HCEC 1CT (cell line): Measurements from ENCODE around the gene CFAP65.

Experiments used
- DNase-seq: peaks from one replicate; pipeline ENCODE4 v3.0.0-alpha.2; 2017

The CFAP65 gene, protein sequence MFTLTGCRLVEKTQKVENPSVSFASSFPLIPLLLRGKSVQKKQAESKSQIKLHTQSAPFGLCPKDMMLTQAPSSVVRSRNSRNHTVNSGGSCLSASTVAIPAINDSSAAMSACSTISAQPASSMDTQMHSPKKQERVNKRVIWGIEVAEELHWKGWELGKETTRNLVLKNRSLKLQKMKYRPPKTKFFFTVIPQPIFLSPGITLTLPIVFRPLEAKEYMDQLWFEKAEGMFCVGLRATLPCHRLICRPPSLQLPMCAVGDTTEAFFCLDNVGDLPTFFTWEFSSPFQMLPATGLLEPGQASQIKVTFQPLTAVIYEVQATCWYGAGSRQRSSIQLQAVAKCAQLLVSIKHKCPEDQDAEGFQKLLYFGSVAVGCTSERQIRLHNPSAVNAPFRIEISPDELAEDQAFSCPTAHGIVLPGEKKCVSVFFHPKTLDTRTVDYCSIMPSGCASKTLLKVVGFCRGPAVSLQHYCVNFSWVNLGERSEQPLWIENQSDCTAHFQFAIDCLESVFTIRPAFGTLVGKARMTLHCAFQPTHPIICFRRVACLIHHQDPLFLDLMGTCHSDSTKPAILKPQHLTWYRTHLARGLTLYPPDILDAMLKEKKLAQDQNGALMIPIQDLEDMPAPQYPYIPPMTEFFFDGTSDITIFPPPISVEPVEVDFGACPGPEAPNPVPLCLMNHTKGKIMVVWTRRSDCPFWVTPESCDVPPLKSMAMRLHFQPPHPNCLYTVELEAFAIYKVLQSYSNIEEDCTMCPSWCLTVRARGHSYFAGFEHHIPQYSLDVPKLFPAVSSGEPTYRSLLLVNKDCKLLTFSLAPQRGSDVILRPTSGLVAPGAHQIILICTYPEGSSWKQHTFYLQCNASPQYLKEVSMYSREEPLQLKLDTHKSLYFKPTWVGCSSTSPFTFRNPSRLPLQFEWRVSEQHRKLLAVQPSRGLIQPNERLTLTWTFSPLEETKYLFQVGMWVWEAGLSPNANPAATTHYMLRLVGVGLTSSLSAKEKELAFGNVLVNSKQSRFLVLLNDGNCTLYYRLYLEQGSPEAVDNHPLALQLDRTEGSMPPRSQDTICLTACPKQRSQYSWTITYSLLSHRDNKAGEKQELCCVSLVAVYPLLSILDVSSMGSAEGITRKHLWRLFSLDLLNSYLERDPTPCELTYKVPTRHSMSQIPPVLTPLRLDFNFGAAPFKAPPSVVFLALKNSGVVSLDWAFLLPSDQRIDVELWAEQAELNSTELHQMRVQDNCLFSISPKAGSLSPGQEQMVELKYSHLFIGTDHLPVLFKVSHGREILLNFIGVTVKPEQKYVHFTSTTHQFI (N-terminal part only)

DNA sequence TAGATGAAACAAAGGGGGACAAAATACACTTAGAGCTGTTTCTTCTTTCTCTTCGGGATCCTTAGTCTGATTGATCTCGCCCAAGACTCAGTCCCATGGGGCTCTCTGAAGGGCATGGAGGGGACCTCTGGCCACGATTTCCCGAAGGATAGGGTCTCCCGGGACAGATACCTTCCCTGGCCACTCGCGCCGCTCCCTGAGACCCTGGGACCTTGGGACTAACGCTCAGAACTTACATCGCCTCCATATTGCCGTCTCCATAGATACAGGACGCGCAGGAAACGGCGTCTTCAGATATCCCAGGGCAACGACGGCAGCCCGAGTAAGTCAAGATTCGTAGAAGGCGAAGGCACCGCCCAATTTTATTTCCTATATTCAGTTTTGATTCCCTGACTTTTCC is at the start of gene CFAP65:
Gene CFAP65, minus strand, starts transcription at position 265 of the 400 bp plus-strand sequence. CDS start 2,468 bp downstream, outside the sequence.
- DNase-seq = peak; percentile 48

DNA sequence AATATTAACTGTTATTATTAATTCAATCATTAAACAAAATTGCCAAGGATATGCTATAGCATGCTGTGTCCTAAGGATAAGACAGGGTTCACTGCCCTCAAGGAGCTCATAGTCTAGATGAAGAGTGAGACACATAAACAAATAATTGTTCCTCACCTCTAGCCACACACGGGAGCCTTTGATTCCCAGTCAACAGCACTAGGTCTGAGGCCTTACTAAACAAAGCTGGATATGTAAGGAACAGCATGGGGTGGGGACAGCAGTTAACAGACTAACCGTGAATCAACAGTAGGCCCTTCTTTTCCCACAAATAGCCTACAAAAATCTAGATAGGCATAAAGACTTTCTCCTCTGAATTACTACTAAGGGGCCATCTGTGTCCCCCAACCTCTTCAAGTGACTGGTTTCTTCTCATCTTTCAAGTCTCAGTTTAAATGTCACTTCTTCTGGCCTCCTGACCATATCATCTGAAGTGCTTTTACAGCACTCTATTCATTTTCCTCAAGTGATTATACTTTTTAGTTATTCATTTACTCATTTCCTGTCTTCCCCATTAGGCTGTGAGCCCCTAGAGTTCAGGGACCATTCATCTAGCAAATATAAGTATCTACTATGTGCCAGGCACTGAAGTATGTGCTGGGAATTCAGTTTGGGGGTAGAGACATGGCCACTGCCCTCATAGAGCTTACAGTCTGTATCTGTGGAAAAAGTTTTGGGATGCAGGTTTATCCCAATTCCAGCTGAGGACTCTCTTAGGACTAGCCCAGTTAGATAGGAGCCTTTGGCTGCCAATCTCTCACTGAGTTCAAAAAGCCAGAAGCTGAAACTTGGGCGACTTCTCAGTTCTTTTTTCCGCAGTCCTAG is 49.4 kb upstream of the CFAP65 start:
- no peak for DNase-seq

DNA sequence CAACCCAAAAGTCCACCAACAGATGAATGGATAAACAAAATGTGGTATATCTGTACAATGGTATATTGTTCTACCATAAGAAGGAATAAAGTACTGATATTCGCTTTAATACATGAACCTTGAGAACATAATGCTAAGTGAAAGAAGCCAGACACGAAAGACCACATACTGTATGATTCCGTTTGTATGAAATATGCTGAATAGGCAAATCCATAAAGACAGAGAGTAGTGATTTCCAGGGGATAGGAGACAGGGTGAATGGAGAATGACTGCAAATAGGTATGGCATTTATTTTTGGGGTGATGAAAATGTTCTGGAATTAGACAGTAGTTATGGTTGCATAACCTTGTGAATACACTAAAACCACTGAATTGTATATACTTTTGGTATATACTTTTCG is 48.0 kb upstream of the CFAP65 start:
- no peak for DNase-seq

DNA sequence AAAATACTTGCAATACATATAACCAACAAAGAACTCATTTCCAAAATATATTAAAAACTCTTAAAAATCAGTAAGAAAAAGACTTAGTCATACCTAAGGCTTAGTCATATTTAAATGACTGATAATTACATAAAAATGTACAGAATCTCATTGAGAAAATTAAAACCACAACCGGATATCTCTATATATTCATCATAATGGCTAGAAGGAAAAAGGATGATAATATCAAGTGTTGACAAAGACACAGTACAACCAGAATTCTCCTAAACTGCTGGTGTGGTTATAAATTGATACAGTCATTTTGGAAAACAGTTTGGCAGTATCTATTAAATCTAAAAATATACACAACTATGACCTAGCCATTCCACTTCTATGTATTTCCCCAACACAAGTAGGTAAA is 46.5 kb upstream of the CFAP65 start:
- peak; percentile 41 for DNase-seq

DNA sequence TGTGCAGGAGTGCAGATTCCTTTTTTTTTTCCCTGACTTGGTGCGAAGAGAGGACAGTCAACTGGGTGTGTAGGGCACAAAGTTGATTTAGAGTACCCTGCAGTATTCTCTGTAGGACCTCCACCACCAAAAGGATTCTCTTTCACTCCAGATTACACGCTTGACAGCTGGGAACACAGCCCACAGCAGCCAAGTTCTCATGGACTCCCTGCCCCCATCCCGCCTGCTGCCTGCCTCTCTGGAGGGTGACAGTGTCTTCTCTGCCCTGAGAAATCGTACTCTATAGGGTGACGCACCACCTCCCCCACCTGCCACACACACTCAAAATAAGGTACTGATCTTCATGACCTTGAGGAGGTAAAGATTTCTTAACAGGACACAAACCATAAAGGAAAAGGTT is 46.0 kb upstream of the CFAP65 start:
- no peak for DNase-seq

DNA sequence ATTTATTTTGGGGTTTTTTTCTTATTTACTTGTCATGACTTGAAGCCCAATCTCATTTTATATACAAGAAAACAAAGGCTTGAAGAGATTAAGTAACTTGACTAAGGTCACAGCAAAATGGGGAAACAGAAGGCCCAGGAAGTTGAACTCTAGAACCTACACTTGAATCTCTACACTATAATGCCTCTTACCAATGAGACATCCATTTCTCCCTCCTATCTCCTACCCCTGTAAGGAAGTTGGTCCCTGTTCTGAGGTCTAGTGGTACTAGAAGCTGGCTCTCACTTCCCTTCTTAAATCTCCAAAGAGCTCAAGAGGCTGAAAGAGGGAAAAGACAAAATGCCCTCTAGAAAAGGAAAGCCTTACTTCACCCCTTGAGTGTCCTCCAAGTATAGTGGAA is 44.9 kb upstream of the CFAP65 start:
- no peak for DNase-seq

DNA sequence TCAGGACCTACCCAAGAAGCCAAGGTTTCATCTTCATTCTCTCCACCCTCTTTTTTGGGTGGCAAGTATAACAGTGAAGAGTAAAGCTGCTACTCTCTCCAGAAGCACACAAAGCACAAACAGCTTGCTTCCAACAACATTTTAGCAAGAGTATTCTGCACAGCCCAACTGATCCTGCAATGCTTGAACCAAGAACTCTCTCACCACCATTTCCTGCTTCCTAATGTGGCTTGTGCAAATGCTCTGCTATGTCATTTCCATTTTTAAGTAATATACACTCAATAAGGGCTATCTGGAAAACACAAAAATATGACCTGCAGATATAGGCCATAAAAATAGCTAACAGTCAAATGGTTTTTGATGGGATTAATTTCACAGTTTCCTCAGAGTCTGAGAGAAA is 43.5 kb upstream of the CFAP65 start:
- DNase-seq = no peak

DNA sequence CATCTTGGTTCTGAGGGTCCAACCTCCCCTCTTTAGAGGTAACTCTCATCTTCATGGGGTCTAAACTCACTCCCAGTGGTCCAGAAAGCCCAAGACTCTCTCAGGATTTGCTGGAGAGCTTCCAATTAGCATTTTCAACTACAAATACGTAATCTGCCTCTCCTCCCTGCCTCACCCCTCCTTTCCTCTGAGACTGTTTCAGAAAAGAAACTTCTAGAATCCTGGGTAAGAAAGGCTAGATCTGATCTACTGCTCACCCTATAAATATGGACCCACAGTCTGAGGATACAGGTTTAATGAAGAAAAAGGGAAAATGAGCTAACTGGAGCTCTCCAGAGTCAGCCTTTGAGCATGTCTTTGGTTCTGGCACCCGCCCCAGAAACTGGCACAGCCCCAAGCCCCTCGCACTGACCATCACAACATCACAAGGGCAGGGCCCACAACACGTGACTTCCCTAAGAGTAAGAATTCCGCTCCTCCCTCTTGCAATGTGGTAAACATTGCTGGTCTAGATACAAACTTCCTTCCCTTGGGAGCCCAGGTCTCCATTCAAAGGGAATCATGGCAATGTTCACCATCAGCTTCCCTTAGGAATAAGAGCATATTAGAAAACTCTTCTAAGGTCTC is 41.1 kb upstream of the CFAP65 start:
- no peak for DNase-seq

DNA sequence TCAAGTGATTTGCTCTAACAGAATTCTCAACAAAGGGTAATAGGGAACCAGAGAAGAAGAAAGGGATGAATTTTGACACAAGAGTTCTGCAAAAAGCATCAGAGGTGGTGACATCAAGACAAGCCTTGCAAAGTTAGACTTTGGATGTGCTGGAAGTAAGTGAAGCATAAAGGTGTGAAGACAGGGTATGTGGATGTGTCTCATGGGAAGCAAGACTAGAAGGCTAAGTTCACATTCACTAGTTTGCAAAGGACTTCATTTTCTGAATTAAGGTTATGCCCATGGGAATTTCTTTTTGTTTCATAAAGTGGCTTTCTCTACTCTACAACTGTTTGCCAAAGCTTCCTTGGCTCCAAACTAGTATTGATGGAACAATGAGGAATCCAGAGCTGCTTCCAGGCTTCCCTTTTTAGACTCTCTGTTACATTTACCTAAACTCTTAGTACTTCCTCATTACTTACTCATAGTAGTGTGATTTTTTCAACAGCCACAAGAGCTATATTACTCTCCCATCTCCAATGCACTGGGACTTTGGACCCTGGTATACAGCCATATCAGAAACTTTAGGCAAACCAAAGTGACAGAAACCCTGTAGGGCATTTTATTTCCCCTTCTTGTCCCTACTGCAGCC is 40.5 kb upstream of the CFAP65 start:
- DNase-seq = no peak

DNA sequence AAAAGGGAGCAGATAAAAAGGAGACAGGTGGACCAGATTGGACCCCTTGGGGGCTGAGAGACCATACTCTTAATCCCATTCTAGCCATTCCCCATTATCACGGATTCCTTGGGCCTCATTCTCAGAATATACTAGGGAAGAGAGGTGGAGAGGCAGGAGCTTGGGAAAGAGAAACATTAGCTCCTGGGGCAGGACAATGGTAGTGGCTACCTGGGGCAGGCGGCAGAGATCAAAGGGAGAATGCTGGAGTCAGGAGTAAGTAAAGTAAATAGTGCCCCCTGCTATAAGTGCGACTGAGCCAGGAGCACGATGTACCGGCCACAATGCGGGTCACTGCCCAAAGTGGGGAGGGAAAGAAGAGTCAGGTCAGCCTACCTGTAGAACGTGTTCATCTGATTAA is 39.8 kb upstream of the CFAP65 start:
- no peak for DNase-seq

DNA sequence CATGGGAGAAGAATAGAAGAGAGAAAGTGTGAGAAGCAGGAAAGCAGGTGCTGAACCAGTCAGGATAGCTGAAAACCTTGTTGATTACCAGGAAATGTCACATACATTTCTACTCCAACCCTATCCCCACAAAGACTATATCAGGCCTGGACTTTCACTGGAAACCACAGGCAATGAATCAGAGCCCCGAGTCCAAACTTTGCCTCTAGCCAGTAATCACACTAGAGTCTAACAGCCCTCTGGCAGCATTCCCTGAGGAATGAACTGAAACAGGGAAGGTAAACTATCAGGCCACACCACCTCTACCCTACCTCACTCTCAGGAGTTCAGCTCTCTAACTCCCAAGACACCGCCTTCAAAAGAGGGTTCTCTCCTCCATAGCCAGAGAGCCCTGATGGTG is 38.1 kb upstream of the CFAP65 start:
- peak; percentile 49 for DNase-seq

DNA sequence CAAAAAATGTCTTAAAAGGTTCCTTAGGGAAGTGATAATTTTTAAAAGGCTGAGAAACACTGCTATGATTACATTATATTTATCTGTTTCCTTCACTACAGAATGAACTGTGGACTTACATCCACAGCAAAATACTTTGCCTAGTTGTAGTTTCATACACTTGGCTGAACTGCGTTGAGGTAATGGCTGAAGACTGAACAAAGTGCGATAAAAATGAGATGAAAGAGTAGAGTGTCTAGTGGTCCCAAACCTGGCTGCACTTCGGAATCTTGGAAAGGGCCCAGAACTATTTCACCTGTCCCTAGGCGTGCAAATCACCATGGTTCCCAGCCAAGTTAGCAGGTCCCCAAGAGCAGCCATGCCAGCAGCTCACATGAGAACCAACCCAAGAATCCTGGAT is 37.6 kb upstream of the CFAP65 start:
- no peak for DNase-seq

DNA sequence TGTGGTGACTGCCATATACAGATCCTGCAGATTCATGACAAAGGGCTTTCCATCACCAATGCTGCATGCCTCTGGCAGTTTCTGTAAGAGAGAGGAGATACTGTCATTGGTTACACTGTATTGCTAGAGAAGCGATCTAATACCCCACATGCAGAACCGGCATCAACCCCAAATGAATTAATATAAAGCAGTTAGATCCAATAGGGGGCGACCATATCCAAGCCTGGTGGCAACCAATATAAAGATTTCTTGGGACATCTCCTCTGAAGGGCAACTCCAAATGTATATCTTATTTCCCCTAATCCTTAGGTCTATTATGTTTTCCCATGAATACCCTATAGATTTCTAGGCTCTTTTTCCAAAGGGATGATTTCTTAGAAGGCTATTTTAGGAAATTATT is 36.8 kb upstream of the CFAP65 start:
- DNase-seq = no peak

DNA sequence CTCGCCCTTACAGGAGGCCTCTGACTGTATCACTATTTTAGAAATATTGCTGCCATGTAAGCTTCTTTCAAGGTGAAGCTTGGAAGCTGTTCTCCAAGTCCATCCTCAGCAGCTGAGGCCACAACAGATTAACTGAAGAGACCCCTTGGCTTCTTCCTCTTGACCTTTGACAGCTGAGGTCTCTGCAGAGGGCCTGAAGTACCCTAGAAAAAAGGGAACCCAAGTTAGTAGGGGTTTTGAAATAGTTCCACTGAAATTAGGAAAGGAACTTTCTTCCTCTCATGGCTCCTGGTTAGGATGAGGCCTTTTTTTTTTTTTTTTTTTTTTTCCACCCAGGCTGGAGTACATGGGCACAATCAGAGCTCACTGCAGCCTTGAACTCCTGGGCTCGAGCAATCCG is 34.9 kb upstream of the CFAP65 start:
- DNase-seq = no peak

DNA sequence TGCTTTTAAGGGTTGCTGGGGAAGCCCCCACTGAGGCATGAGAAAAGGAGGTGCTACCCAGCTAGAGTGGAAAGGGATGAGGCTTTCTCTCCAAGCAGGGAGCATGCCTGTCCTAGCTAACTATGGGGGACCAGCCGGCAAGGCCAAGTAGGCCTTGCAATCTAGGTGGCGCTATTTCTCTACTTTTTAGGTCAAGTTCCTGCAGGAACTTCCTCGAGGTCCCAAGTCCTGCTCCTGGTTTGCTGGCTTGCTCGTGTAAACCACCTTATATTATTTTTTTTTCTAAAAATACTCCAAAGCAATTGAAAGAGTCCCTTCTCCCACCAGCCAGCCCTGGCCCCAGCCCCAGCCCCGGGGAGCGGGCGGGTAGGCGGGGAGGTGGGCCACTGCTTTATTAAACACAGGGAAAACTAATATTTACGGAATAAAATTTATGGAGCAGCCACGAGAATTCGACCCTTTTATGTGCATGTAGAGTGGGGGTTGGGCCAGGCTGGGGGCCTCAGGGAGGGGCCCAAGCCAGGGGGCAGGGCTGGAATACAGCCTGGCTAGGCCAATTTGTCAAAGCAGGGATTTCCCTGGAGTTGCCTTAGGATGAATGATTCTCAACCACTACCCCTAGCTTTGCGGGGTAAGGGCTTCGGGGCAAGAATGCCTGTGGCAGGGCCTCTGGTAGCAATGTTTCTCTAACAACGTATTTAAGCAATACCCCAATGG is 32.3 kb upstream of the CFAP65 start:
- peak; percentile 74 for DNase-seq

DNA sequence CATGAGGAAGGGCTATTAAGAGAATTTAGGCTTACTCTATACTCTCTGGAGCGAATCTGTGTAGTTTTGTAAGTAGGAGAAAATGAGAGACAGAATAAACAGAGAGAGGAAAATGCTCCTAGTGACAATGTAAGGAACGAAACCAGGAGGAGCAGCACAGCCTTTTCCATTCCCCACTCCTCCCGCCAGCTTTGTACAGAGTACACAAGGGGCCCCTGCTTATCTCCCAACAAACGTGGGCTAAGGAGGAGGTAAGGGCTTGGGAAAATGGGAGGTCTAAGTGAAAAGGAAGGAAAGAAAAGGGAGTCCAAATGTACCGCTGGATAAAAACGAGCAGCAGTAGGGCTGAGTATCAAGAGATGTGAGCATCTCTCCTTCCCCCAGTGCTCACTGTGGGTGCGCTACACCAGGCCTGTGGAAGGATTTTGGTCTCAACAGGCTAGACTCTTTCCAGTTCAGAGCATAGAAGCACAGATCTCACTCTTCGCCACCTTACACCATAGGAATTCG is 31.5 kb upstream of the CFAP65 start:
- DNase-seq = no peak

DNA sequence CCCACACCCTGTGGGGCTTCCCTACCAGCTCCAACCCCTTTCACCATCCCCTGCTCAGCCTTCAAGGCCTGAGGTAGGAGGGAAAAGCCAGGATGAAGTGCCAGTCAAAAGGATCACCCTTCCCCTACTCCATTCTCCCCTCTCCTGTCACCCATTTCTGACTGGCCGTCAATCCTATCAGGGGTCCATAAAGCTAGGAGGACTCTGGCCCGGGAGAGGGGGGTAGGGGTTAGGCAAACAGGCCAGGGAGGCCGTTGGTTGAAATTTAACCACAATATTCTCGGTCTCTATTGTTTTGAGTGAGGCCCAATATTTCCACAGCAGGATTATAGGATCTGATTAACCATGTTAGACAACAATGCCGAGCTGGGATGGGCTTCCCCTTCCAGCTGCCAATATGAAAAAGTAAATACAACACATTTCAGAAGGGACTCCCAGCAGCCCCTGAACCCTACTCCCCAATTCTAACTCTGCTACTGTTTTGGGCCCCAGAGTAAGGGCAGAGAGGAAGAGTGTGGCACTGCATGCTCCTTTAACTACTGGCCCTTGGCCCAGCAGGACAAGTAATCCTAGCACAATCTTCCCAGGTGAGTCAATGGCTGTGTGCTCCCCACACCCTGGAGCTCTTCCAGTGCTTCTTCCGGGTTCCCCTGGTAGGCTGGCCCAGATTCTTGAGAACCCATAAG is 30.0 kb upstream of the CFAP65 start:
- peak; percentile 52 for DNase-seq

DNA sequence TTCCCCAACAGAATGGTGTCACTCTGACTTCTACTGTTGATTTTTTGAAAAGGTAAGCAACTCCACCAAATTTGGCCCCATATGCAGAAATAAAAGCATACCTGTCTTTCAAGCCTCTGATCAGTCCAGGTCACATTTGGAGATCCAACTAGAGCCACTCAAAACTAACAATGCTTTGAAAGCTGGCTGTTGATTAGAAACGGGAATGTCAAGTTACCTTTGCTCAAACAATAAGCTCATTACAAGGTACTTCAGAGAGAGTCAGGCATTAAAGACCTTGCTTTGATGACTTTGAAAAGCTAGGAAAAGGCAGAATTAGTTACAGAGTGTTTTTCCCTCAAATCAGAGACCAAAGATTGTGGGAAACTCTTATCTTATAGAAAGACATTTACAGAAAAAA is 24.2 kb upstream of the CFAP65 start:
- no peak for DNase-seq

DNA sequence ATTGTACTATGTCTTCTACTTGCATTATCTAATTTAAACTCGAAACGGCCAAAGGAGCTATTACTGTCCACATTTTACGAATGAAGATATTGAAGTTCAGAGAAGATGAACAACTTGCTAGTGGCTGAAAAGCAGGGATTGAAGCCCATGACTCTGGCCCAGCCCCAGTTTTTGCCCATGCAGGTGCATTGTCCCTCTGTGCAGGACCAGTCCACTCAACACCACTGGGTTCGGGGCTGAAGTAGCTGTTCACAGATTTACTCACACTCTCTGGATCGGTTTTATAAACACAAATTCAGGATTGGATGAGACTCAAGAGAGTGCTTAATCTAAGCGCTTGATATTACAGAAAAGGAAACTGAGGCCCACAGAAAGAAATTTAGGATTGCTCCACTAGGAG is 20.8 kb upstream of the CFAP65 start:
- DNase-seq = no peak
